ENCODE measurements around the gene ATXN1. TPM values are rescaled to one million over a fixed set of nuclear protein-coding genes. Genes with fewer than 3 reads are reported as not detected.

Gene ATXN1
- total RNA-seq, 1 experiment from 2014 or later, result 7.6 TPM

DNA sequence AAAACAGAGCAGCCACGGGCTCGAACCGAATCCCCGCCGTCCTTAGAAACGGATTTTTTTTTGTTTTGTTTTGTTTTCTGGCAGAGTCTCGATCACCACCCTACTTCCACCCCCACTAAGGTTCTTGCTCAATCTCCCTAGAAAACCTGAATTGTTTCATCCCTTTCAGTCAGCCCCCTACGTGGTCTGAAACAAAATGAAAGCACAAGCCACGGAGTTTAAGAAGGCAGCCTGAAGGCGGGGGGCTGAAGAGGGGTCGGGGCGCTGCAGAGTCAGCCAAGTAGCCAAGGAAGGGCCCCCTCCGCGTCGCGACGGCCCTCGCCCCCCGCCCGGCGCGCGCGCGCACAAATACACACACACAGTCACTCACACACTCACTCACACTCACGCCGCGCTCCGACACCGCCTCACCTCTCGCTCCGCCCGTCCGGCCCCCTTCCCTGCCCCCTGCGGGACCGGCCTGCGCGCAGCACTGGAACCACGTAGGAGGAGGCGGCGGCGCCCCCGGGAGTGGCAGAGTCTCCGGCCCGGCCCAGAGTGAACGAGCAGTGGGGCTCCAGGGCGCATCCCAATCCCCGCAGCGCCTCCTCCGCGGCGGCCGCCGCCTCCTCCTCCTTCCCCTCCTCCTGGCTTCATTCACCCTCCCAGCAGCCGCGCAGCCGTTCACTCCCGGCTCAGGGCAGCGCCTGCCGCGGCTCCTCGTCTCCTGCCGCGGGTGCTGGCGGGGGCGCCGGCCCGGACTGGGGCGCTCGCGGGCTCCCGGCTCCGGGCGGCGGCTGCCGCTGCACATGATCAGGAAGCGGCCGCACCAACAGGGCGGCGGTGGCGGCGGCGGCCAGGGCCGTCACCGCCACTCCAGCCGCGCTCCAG is 1.4 kb downstream of the ATXN1 start:
- DNase-seq, result peak; percentile 85
- Histone ChIP-seq H3K36me3 (replicated peaks; ENCODE audit: control insufficient read depth, insufficient read depth, low read length) (no peaks in the 10 kb centered on the region), H3K27me3 (ENCODE audit: control insufficient read depth, insufficient read depth, low read length) (peaks cover 1% of the 10 kb centered on the region; the same call in 1 of the 2 replicates), H3K4me3 (ENCODE audit: insufficient read depth, low read depth, low read length) (peak overlapping the region; percentile 82)

DNA sequence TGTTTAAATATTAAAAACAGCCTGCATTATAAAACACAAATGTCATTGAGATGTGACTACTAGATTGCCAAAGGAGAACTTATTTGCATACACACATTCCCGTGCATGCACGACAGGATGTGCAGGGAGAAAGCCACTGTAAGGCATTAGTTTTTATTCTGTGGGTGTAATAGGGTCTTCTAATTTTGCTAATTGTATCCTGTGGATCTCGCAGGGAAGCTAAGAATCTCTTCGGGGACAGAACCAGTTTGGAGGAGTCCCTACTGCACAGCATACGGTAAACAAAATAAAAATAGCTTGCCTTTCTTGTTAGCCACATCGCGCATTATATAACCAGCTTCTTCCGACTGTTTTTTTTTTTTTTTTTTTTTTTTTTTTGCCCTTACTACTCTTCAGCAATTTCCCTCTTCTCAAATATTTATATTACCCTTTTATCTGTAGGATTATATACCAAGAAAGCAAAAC is 2.0 kb downstream of the ATXN1 start:
- no peak for DNase-seq
- Histone ChIP-seq H3K4me3 (ENCODE audit: insufficient read depth, low read depth, low read length) (peak overlapping the region; percentile 82), H3K27me3 (ENCODE audit: control insufficient read depth, insufficient read depth, low read length) (peaks cover 1% of the 10 kb centered on the region; the same call in 1 of the 2 replicates), H3K36me3 (replicated peaks; ENCODE audit: control insufficient read depth, insufficient read depth, low read length) (no peaks in the 10 kb centered on the region)

DNA sequence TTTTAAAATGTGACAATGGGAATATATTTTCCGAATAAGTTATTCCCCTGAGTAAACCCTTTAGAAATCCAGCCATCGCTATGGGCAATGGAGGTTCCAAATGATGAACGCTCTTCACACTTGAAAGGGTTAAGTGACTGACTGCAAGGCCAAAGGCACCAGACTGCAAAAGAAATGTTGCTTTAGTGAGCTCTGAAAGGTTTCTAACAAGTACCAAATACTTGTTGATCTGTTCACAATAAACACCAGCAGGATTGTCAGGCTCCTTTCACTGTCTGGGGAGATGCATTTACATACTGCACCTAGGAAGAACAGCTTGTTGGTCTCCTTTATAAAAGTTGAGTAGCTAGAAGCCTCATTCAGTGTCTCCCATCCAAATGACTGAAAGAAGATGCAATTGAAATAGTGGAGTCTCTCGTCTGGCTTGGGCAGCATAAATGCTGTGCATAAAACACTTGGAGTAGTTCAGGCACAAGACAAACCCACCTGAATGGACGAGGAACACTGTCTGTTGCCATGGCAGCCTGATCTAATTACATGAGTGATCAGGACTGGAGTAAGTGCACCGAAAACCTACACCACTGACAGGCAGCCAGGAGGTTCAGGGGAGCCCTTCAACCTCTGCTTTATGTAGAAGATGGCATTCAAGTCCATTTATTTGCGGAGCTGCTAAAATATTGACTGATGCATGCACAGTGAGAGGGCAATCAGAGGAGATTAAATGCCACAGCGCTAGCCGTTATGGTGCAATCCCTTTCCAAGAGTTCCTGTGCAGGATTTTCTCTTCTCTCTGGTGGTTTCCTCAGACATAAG is 2.9 kb downstream of the ATXN1 start:
- Histone ChIP-seq H3K36me3 (replicated peaks; ENCODE audit: control insufficient read depth, insufficient read depth, low read length) (no peaks in the 10 kb centered on the region), H3K4me3 (ENCODE audit: insufficient read depth, low read depth, low read length) (no peak overlapping the region), H3K27me3 (ENCODE audit: control insufficient read depth, insufficient read depth, low read length) (peaks cover 1% of the 10 kb centered on the region; the same call in 1 of the 2 replicates)
- DNase-seq, result peak; percentile 32

- no peaks in the 10 kb centered on the region for H3K27me3 ChIP-seq (ENCODE audit: control insufficient read depth, insufficient read depth, low read length)
- H3K4me3 ChIP-seq (ENCODE audit: insufficient read depth, low read depth, low read length), result no peak overlapping the region
- DNase-seq, result no peak
- H3K36me3 ChIP-seq (replicated peaks; ENCODE audit: control insufficient read depth, insufficient read depth, low read length), result no peaks in the 10 kb centered on the region
Observed at GRCh38 chr6:16757332-16757731, 3.9 kb downstream of the ATXN1 start.

- Histone ChIP-seq H3K27me3 (ENCODE audit: control insufficient read depth, insufficient read depth, low read length) (no peaks in the 10 kb centered on the region), H3K4me3 (ENCODE audit: insufficient read depth, low read depth, low read length) (no peak overlapping the region), H3K36me3 (replicated peaks; ENCODE audit: control insufficient read depth, insufficient read depth, low read length) (no peaks in the 10 kb centered on the region)
- no peak for DNase-seq
Observed at GRCh38 chr6:16756660-16757255, 4.5 kb downstream of the ATXN1 start.

- no peaks in the 10 kb centered on the region for H3K36me3 ChIP-seq (replicated peaks; ENCODE audit: control insufficient read depth, insufficient read depth, low read length)
- no peaks in the 10 kb centered on the region for H3K27me3 ChIP-seq (ENCODE audit: control insufficient read depth, insufficient read depth, low read length)
- no peak for DNase-seq
- no peak overlapping the region for H3K4me3 ChIP-seq (ENCODE audit: insufficient read depth, low read depth, low read length)
Observed at GRCh38 chr6:16755544-16755943, 5.7 kb downstream of the ATXN1 start.

DNA sequence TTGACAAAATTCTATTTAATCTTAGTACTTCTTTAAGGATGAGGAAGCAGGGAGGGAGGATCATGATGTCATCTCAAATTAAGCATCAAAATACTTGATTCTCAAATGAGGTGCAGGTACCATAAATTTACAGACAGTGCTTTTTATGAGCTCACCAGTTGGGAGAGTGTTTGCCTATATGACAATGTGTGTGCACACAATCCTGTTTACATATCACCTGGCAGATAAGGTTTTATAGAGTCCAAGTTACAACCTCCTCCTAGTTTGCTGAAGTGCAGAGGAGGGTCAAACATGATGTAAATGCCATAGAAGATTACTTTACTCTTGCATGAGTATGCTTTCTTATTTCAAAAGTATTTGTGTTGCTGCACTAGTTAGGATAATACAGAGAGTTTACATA is 6.4 kb downstream of the ATXN1 start:
- H3K4me3 ChIP-seq (ENCODE audit: insufficient read depth, low read depth, low read length), result no peak overlapping the region
- no peak for DNase-seq
- no peaks in the 10 kb centered on the region for H3K36me3 ChIP-seq (replicated peaks; ENCODE audit: control insufficient read depth, insufficient read depth, low read length)
- H3K27me3 ChIP-seq (ENCODE audit: control insufficient read depth, insufficient read depth, low read length), result no peaks in the 10 kb centered on the region

GRCh38 chr6:16754274-16754673 is 7.0 kb downstream of the ATXN1 start:
- no peak overlapping the region for H3K4me3 ChIP-seq (ENCODE audit: insufficient read depth, low read depth, low read length)
- no peaks in the 10 kb centered on the region for H3K36me3 ChIP-seq (replicated peaks; ENCODE audit: control insufficient read depth, insufficient read depth, low read length)
- H3K27me3 ChIP-seq (ENCODE audit: control insufficient read depth, insufficient read depth, low read length), result no peaks in the 10 kb centered on the region

GRCh38 chr6:16753341-16753740 is 7.9 kb downstream of the ATXN1 start:
- DNase-seq, result no peak

More at GRCh38 chr6:16754274-16754673, 7.0 kb downstream of the ATXN1 start:
- no peak for DNase-seq

GRCh38 chr6:16752206-16752866 is 8.9 kb downstream of the ATXN1 start:
- H3K27me3 ChIP-seq (ENCODE audit: control insufficient read depth, insufficient read depth, low read length), result no peaks in the 10 kb centered on the region
- no peak overlapping the region for H3K4me3 ChIP-seq (ENCODE audit: insufficient read depth, low read depth, low read length)
- H3K36me3 ChIP-seq (replicated peaks; ENCODE audit: control insufficient read depth, insufficient read depth, low read length), result no peaks in the 10 kb centered on the region
- no peak for DNase-seq

More at GRCh38 chr6:16753341-16753740, 7.9 kb downstream of the ATXN1 start:
- Histone ChIP-seq H3K36me3 (replicated peaks; ENCODE audit: control insufficient read depth, insufficient read depth, low read length) (no peaks in the 10 kb centered on the region), H3K4me3 (ENCODE audit: insufficient read depth, low read depth, low read length) (no peak overlapping the region), H3K27me3 (ENCODE audit: control insufficient read depth, insufficient read depth, low read length) (no peaks in the 10 kb centered on the region)

- no peak for DNase-seq
- H3K27me3 ChIP-seq (ENCODE audit: control insufficient read depth, insufficient read depth, low read length), result no peaks in the 10 kb centered on the region
- H3K36me3 ChIP-seq (replicated peaks; ENCODE audit: control insufficient read depth, insufficient read depth, low read length), result no peaks in the 10 kb centered on the region
- H3K4me3 ChIP-seq (ENCODE audit: insufficient read depth, low read depth, low read length), result no peak overlapping the region
Observed at GRCh38 chr6:16751251-16751946, 9.9 kb downstream of the ATXN1 start.

GRCh38 chr6:16750566-16750965 is 10.7 kb downstream of the ATXN1 start:
- H3K36me3 ChIP-seq (replicated peaks; ENCODE audit: control insufficient read depth, insufficient read depth, low read length), result no peaks in the 10 kb centered on the region
- no peak overlapping the region for H3K4me3 ChIP-seq (ENCODE audit: insufficient read depth, low read depth, low read length)
- DNase-seq, result no peak
- no peaks in the 10 kb centered on the region for H3K27me3 ChIP-seq (ENCODE audit: control insufficient read depth, insufficient read depth, low read length)

DNA sequence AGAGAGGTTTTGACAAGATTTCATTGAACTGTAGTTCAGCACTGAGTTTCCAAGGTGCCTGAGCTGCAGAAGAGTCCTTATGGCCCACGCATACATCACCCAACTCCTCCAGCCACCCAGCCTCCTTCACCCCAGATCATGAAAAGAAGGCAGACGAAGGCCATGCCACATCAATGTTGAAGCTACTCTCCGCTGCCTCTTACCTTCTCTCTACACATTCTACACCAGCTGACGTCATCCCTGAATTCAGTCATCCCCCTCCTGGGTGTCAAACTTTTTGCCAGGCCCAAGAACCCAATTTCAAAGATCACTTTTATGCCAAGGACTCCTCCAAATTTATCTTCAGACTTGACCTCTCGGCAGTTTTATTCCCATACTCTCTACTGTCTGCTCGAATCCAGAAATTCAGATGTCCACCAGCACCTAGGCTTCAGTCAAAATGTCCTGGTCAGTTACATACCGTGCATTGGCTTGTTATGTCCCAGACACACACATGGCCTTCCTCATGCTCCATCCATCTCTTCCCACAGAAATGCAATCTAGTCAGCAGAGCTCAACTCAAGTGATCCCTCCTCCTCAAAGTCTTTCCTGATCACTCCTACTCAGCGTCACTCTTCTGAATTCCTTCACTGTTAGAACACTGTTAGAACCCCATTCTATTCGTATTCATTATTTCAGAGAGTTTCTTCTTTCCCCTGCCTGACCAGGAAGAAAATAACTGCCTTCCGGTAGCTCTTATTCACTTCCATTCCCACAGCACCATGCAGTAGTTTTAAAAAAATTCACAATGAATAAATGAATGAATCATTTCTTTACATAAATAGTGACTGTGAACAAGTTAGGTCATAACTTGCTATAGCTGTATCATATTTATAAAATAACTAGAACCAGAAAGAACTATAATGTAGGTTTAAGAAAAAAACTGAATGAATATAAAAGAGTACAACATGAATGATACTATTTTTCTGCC is 11.5 kb downstream of the ATXN1 start:
- no peaks in the 10 kb centered on the region for H3K27me3 ChIP-seq (ENCODE audit: control insufficient read depth, insufficient read depth, low read length)
- H3K4me3 ChIP-seq (ENCODE audit: insufficient read depth, low read depth, low read length), result no peak overlapping the region
- no peak for DNase-seq
- H3K36me3 ChIP-seq (replicated peaks; ENCODE audit: control insufficient read depth, insufficient read depth, low read length), result no peaks in the 10 kb centered on the region
